ENCODE results near the gene S100A9. TPM values are rescaled to one million over a fixed set of nuclear protein-coding genes. Genes with fewer than 3 reads are reported as not detected.

S100A9 gene
- total RNA-seq, 1 experiment from 2014 or later: 126 TPM

- Mint-ChIP-seq H3K4me1 (ENCODE audit: insufficient read depth, unreplicated experiment) (peaks cover 76% of the 10 kb centered on the region), H3K9me3 (ENCODE audit: unreplicated experiment) (no peaks in the 10 kb centered on the region), H3K36me3 (ENCODE audit: insufficient read depth, unreplicated experiment) (peaks cover 14% of the 10 kb centered on the region), H3K4me3 (ENCODE audit: unreplicated experiment) (no peak overlapping the region), H3K27ac (ENCODE audit: low read depth, unreplicated experiment) (no peak overlapping the region), H3K27me3 (ENCODE audit: insufficient read depth, unreplicated experiment) (no peaks in the 10 kb centered on the region)
- no TSS peak for BruUV-seq (replicated peaks)
- intact Hi-C loops (cut with micrococcal nuclease): no loop called here
- DNase-seq (ENCODE audit: unreplicated experiment): no peak
- TF ChIP-seq, protein P1, sequence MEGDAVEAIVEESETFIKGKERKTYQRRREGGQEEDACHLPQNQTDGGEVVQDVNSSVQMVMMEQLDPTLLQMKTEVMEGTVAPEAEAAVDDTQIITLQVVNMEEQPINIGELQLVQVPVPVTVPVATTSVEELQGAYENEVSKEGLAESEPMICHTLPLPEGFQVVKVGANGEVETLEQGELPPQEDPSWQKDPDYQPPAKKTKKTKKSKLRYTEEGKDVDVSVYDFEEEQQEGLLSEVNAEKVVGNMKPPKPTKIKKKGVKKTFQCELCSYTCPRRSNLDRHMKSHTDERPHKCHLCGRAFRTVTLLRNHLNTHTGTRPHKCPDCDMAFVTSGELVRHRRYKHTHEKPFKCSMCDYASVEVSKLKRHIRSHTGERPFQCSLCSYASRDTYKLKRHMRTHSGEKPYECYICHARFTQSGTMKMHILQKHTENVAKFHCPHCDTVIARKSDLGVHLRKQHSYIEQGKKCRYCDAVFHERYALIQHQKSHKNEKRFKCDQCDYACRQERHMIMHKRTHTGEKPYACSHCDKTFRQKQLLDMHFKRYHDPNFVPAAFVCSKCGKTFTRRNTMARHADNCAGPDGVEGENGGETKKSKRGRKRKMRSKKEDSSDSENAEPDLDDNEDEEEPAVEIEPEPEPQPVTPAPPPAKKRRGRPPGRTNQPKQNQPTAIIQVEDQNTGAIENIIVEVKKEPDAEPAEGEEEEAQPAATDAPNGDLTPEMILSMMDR (IDR thresholded peaks at IDR 0.05; ENCODE audit: unreplicated experiment): no peak
- POLR2A ChIA-PET: interaction anchor here (0.8 to 1.4 kb wide), 3 partner anchors 14 to 34 kb away, joined by 3 to 6 read pairs (median 4); partner anchors contain the start of gene S100A12
- CTCF ChIA-PET: interaction anchor here (0.5 to 28.2 kb wide), 4 partner anchors 9 to 210 kb away, joined by 3 to 1438 read pairs (median 28); no protein-coding TSS in a partner anchor
These were observed 3.9 kb downstream of the S100A9 start for GRCh38 chr1:153361480-153362109.

GRCh38 chr1:153362187-153362775, 4.6 kb downstream of the S100A9 start:
- Mint-ChIP-seq H3K4me1 (ENCODE audit: insufficient read depth, unreplicated experiment) (peaks cover 72% of the 10 kb centered on the region), H3K36me3 (ENCODE audit: insufficient read depth, unreplicated experiment) (peaks cover 14% of the 10 kb centered on the region), H3K9me3 (ENCODE audit: unreplicated experiment) (no peaks in the 10 kb centered on the region), H3K27ac (ENCODE audit: low read depth, unreplicated experiment) (no peak overlapping the region), H3K27me3 (ENCODE audit: insufficient read depth, unreplicated experiment) (no peaks in the 10 kb centered on the region), H3K4me3 (ENCODE audit: unreplicated experiment) (no peak overlapping the region)
- TF ChIP-seq, protein P1 (IDR thresholded peaks at IDR 0.05; ENCODE audit: unreplicated experiment): no peak
- intact Hi-C loops (cut with micrococcal nuclease): no loop called here
- ChIA-PET CTCF (interaction anchor here (0.9 to 28.2 kb wide), 3 partner anchors 9 to 134 kb away, joined by 3 to 1438 read pairs (median 52); no protein-coding TSS in a partner anchor), POLR2A (interaction anchor here (0.6 to 1.4 kb wide), 5 partner anchors 14 to 158 kb away, joined by 3 to 6 read pairs (median 4); partner anchors contain the start of gene S100A12)
- BruUV-seq (replicated peaks): no TSS peak
- DNase-seq (ENCODE audit: unreplicated experiment): no peak

DNA sequence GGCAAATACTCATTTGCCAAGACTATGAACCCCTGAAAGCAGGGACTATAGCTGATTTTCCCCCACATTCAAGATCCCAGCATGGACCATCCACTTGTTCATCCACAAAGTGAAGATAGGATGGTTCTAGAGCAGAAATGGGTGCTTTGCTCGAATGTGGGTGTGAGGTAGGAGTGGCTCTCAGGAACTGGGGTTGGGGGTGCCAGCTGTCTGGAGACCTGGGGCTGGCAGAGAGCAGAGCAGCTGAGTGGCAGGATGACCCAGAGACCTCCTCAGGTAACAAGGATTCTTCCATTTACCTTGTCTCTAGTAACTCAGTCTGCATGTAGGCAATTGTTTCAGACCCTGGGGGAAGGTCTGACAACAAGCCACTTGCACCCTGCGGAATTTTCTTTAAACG, 6.0 kb downstream of the S100A9 start:
- Mint-ChIP-seq H3K27ac (ENCODE audit: low read depth, unreplicated experiment) (no peak overlapping the region), H3K36me3 (ENCODE audit: insufficient read depth, unreplicated experiment) (peaks cover 14% of the 10 kb centered on the region), H3K4me3 (ENCODE audit: unreplicated experiment) (no peak overlapping the region), H3K27me3 (ENCODE audit: insufficient read depth, unreplicated experiment) (no peaks in the 10 kb centered on the region), H3K4me1 (ENCODE audit: insufficient read depth, unreplicated experiment) (peaks cover 65% of the 10 kb centered on the region), H3K9me3 (ENCODE audit: unreplicated experiment) (no peaks in the 10 kb centered on the region)
- BruUV-seq (replicated peaks): no TSS peak
- intact Hi-C loops (cut with micrococcal nuclease): no loop called here
- ChIA-PET CTCF (interaction anchor here (2.8 to 28.2 kb wide), 4 partner anchors 7 to 133 kb away, joined by 14 to 1438 read pairs (median 46); partner anchors contain the start of genes S100A12 and S100A9), POLR2A (interaction anchor here (1.0 to 5.1 kb wide), 4 partner anchors 12 to 131 kb away, joined by 5 to 46 read pairs (median 10); partner anchors contain the start of genes S100A12 and S100A8)
- TF ChIP-seq, protein P1 (IDR thresholded peaks at IDR 0.05; ENCODE audit: unreplicated experiment): no peak
- DNase-seq (ENCODE audit: unreplicated experiment): no peak

DNA sequence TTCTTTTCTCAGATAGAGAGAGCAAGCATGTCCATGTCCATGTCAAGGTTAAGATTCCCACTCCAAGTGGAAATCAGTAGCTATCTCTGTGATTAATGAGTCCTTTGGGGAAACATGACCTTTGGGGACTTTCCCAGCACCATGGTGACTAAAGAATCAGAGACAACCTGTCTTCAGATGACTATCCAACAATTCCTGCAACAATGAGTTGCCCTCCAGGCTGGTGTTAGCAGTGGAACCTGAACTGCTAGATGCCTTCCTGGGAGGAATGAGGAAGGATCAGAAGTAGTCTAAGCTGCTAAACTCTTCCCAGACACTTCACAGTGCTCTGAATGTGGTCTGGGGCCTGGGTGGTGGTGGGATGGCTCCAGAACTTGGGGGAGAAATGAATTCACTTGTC, 6.5 kb downstream of the S100A9 start:
- ChIA-PET CTCF (interaction anchor here (0.6 to 28.2 kb wide), 8 partner anchors 7 to 519 kb away, joined by 4 to 1438 read pairs (median 10); partner anchors contain the start of genes S100A12 and S100A9), POLR2A (interaction anchor here (0.6 to 5.1 kb wide), 9 partner anchors 12 to 405 kb away, joined by 3 to 46 read pairs (median 5); partner anchors contain the start of genes S100A12 and S100A8)
- no peaks in the 10 kb centered on the region for H3K9me3 Mint-ChIP-seq (ENCODE audit: unreplicated experiment)
- peaks cover 63% of the 10 kb centered on the region for H3K4me1 Mint-ChIP-seq (ENCODE audit: insufficient read depth, unreplicated experiment)
- DNase-seq (ENCODE audit: unreplicated experiment): no peak
- intact Hi-C loops (cut with micrococcal nuclease): no loop called here
- no peaks in the 10 kb centered on the region for H3K27me3 Mint-ChIP-seq (ENCODE audit: insufficient read depth, unreplicated experiment)
- peaks cover 14% of the 10 kb centered on the region for H3K36me3 Mint-ChIP-seq (ENCODE audit: insufficient read depth, unreplicated experiment)
- TF ChIP-seq, protein P1 (IDR thresholded peaks at IDR 0.05; ENCODE audit: unreplicated experiment): no peak
- no TSS peak for BruUV-seq (replicated peaks)
- H3K27ac Mint-ChIP-seq (ENCODE audit: low read depth, unreplicated experiment): no peak overlapping the region
- H3K4me3 Mint-ChIP-seq (ENCODE audit: unreplicated experiment): no peak overlapping the region

Data from MCF 10A (cell line).